GM21825 (cell line): Measurements from ENCODE around the gene ATG4C.
A peak's percentile ranks its signal among the peaks of the same experiment; 100 is the strongest.

ENCODE experiments used
- ATAC-seq: cut with Tn5 transposase; IDR thresholded peaks from one replicate; pipeline ENCODE4 v1.9.1; 2021; ENCODE audit warnings: mild to moderate bottlenecking, moderate library complexity; ENCODE audit not compliant: unreplicated experiment

Gene ATG4C

GRCh38 chr1:62836856-62837540 lies 53.1 kb downstream of the ATG4C start:
- no peak for ATAC-seq

GRCh38 chr1:62840555-62840954 lies 56.6 kb downstream of the ATG4C start:
- no peak for ATAC-seq

- ATAC-seq = peak; percentile 60
Observed at GRCh38 chr1:62841587-62842169, 57.7 kb downstream of the ATG4C start.

DNA sequence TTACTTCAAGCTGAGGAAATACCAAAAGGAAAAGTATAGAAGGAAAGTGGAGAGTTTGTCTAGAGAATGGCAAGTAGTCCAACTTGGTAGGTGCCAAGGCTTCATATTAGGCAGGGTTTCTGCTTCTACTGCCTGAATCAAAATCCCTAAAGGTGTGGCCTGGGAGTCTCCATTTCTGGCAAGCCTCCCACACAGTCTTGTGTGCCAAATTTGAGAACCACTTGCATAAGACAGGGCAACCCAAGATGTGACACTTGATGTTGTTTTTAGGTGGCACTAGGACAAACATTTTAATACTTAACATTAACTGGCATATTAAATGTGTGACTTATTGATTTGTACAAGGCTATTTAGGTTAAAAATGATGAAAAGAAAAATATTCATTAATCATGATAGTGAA lies 60.1 kb downstream of the ATG4C start:
- ATAC-seq = no peak

- ATAC-seq = no peak
Observed at GRCh38 chr1:62849031-62849430, 65.1 kb downstream of the ATG4C start.

- ATAC-seq = no peak
Observed at GRCh38 chr1:62852253-62852652, 68.3 kb downstream of the ATG4C start.

GRCh38 chr1:62856960-62857359 lies 73.0 kb downstream of the ATG4C start:
- ATAC-seq = no peak

DNA sequence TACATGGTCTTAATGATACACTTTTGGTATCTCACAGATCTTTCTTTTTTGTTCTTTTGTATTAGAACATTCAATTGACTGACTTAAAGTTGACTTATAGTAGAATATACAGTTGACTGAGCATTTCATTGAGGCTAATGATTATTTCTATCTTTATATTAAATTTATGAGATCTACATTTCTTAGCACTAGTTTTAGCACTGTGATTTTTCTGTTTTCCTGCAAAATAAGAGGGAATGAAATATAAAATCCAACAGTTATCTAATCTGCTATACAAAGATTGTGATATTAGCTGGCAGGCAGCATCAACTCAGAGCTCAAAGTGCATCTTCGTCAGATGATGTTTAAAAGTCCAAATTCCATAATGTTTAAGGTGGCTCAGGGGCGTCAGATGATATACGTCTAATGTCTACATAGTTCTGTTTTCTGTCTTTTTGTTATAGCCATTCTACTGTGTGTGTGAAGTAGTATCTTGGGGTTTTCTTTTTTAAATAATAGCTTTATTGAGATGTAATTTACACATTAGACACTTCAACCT lies 85.4 kb downstream of the ATG4C start:
- no peak for ATAC-seq

DNA sequence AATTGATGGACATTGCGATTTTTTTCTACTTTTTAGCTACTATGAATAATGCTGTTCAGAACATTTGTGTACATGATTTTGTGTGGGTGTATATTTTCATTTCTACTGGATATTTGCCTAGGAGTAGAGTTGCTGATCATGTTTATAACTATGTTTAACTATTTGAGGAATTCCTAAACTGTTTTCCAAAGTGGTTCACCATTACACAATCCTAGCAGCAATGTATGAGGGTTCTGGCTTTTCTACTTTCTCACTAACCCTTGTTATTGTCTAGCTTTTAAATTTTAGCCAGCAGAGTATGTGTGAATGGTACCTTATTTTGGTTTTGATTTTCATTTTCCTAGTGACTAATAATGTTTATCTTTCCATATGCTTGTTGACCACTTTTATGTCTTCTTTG lies 86.2 kb downstream of the ATG4C start:
- no peak for ATAC-seq

GRCh38 chr1:62875676-62876075 lies 91.7 kb downstream of the ATG4C start:
- no peak for ATAC-seq

- no peak for ATAC-seq
Observed at GRCh38 chr1:62876535-62876934, 92.6 kb downstream of the ATG4C start.

DNA sequence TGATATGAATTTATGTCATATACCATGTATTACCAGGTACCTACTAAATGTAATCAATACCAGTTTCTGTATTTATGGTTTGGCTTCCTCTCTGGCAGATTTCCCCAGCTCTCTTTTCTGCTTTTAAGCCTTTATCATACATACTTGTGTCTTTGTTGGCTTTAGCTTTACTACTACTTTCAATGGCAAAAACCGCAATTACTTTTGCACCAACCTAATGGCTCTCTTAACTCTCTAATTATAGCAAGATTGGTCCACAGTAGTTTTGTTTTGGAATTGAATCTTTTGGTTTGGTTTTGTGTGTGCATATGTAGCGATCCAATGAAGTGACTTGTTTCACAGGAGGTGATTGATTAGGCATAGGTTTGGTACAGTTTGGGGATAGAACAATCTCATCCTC lies 93.6 kb downstream of the ATG4C start:
- no peak for ATAC-seq

- ATAC-seq = no peak
Observed at GRCh38 chr1:62879962-62880361, 96.0 kb downstream of the ATG4C start.

DNA sequence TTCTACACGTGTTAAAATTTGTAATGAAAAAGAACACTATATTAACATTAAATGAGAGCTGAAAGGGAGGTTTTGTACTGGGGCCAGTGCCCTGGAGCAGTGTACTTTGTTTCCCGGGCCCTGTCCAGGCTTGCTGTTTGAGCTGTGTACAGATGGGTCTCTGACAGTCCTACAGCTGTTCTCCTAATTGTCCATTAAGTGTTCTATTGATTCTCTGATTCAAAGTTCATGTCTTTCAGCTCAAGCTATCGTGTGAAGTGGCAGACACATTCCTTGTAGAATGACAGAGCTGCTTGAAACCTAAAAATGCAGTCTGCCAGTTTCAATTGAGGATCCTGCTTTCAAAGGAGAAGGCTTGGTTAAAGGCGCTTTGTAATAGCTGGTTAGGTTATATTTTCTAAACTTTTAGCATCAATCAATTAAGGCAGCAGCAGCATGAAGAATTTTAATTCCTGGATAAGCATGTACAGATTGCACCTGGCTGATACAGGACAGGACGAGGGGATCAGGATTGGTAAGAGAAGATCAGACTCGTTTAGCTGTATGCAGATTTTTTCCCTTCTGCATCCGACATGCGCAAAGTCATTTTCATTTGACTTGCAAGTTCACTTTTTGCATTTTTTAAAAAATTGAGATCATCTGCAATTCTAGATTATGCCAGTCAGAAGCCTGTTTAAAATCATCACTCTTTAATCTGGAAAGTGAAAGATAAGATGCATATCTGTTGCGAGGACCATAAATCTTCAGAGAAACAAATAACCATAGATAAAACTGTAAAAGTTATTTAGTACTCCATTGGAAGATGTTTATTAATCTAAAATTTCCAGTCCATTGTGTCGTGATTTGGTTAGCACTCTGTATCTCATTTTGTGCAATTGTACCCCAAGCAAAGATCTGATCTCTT lies 98.5 kb downstream of the ATG4C start:
- no peak for ATAC-seq

GRCh38 chr1:62884156-62884740 lies 100.3 kb downstream of the ATG4C start:
- ATAC-seq = no peak

DNA sequence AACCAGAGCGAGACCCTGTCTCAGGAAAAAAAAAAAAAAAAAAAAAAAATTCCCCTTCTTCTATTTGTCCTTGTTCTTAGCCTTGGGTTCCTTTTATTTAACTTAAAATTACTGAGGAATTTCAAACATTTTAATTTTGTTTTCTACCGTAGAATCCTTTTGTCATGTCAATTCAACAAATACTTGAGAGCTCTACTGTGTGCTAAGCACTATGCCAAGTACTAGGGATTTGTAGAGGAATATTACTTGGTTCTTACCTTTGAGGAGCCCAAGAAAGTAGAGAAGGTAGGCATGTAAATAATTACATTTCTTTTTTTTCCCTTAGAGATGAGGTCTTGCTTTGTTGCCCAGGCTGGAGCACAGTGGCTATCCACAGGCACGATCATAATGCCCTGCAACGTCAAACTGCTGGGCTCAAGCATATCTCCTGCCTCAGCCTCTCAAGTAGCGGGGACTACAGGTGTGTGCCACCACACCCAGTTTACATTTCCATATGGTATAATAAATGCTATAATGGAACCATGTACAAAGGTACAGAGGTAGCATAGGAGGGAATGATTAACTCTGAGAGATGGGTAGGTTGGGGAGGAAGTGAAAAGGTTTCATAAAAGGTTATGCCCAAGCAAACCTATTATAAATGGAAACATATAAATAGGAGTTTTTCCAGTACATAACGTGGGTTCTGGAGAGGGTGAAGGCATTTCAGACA lies 104.0 kb downstream of the ATG4C start:
- no peak for ATAC-seq

DNA sequence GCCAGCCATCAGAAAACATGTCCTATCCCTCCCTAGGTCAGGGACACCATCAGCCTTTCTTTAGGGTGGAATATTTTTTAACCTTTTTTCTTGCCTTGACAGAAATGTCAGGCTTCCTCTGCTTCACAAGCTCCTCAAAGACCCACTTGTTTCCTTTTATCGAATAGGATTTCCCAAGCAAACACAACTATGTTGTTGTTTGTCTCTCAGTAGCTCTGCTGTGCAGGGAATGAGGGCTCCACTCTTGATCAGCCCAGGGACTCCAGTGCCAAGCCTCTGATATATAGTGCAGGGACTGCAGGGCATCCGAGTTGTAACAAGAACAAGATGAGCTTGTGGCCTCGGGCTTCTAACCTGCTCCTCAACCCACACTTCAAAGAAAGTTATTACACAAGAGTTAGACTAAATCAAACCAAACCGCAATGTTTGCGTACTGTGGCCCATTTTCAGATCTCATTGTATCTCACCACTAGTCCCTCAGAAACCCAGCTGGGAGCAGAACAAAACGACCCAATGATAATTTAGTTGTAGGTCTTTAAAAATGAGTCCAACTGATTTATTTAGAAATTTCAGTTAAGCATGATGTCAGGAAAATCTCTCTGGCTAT lies 108.1 kb downstream of the ATG4C start:
- ATAC-seq = no peak

DNA sequence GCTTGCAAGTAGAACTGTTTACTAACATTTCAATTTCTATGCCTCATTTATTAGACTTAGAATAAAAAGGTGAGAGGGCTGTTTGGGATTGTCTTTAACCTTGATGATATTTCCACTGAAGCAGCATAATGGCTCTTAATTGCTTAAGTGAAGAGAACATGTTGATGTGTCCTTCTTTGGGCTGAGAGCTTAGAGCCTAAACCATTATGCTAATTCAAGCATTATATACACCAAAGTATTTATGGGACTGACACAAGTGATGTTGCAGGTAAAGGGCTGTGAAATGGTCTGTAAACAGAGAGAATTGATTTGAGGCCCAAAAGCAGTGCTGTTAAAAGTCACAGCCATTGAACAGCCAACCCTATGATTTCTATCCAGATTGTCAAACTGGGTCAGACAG lies 113.9 kb downstream of the ATG4C start:
- ATAC-seq = no peak

GRCh38 chr1:62900566-62900965 lies 116.6 kb downstream of the ATG4C start:
- no peak for ATAC-seq

- ATAC-seq = no peak
Observed at GRCh38 chr1:62901650-62902049, 117.7 kb downstream of the ATG4C start.
